Astrocyte (in vitro differentiated cells and primary cell): Measurements from ENCODE around the gene MYO3B. TPM values are rescaled to one million over a fixed set of nuclear protein-coding genes. Genes with fewer than 3 reads are reported as not detected.

Source experiments
- DNase-seq: peaks from one replicate; pipeline ENCODE4 v3.0.0-alpha.2; 2010; ENCODE audit warnings: low read depth
- FAIRE-seq: peaks from 2 replicates; lab custom pipeline; 2011; peaks lifted over from hg19 to GRCh38; lab: Jason Lieb, UNC
- H2AFZ ChIP-seq: 2 replicates; pipeline ENCODE4 v1.6.0; 2012; ENCODE audit warnings: low read depth, low read length, inconsistent platforms
- H3K27ac ChIP-seq: 2 replicates; pipeline ENCODE4 v1.5.1; 2011; ENCODE audit warnings: low read depth, low read length, inconsistent platforms
- H3K27me3 ChIP-seq: 2 replicates; pipeline ENCODE4 v1.6.0; 2011; ENCODE audit warnings: low read length, inconsistent platforms; ENCODE audit not compliant: insufficient read depth
- H3K36me3 ChIP-seq: 2 replicates; pipeline ENCODE4 v1.5.1; 2011; ENCODE audit warnings: low read length, inconsistent platforms; ENCODE audit not compliant: insufficient read depth
- H3K4me1 ChIP-seq: 2 replicates; pipeline ENCODE4 v1.5.1; 2011; ENCODE audit warnings: low read length, inconsistent platforms; ENCODE audit not compliant: insufficient read depth
- H3K4me2 ChIP-seq: 2 replicates; pipeline ENCODE4 v1.6.0; 2012; ENCODE audit warnings: low read length, inconsistent platforms
- H3K4me3 ChIP-seq: 2 replicates; pipeline ENCODE4 v1.5.1; 2011; ENCODE audit warnings: low read depth, mild to moderate bottlenecking, low read length, inconsistent platforms; ENCODE audit not compliant: insufficient read depth
- H3K79me2 ChIP-seq: 2 replicates; pipeline ENCODE4 v1.6.0; 2012; ENCODE audit warnings: mild to moderate bottlenecking, low read length, inconsistent platforms; ENCODE audit not compliant: insufficient read depth
- H3K9ac ChIP-seq: 2 replicates; pipeline ENCODE4 v1.6.0; 2012; ENCODE audit warnings: mild to moderate bottlenecking, low read length, inconsistent platforms
- H3K9me3 ChIP-seq: 2 replicates; pipeline ENCODE4 v1.5.1; 2012; ENCODE audit warnings: low read depth, mild to moderate bottlenecking, low read length, inconsistent platforms; ENCODE audit not compliant: insufficient read depth
- H4K20me1 ChIP-seq: 2 replicates; pipeline ENCODE4 v1.6.0; 2012; ENCODE audit warnings: low read length, inconsistent platforms; ENCODE audit not compliant: insufficient read depth
- H3K27ac Mint-ChIP-seq: one replicate; pipeline ENCODE4 v1.8.0; 2021; ENCODE audit warnings: mild to moderate bottlenecking, mixed read lengths; ENCODE audit not compliant: unreplicated experiment
- H3K27me3 Mint-ChIP-seq: one replicate; pipeline ENCODE4 v1.8.0; 2021; ENCODE audit warnings: low read depth, mixed read lengths; ENCODE audit not compliant: unreplicated experiment
- H3K36me3 Mint-ChIP-seq: one replicate; pipeline ENCODE4 v1.8.0; 2021; ENCODE audit warnings: low read depth, mixed read lengths; ENCODE audit not compliant: unreplicated experiment
- H3K4me1 Mint-ChIP-seq: one replicate; pipeline ENCODE4 v1.8.0; 2021; ENCODE audit warnings: low read depth, mixed read lengths; ENCODE audit not compliant: unreplicated experiment
- H3K4me3 Mint-ChIP-seq: one replicate; pipeline ENCODE4 v1.8.0; 2021; ENCODE audit warnings: mild to moderate bottlenecking, moderate library complexity, mixed read lengths; ENCODE audit not compliant: unreplicated experiment
- H3K9me3 Mint-ChIP-seq: one replicate; pipeline ENCODE4 v1.8.0; 2021; ENCODE audit warnings: mild to moderate bottlenecking, mixed read lengths; ENCODE audit not compliant: unreplicated experiment
- EZH2 ChIP-seq: IDR thresholded peaks from 2 replicates; pipeline ENCODE4 v1.6.1; 2012; ENCODE audit warnings: mild to moderate bottlenecking, low read length, inconsistent platforms; ENCODE audit not compliant: insufficient read depth
- total RNA-seq: library from RNA; stranded (reverse); gene quantifications from 2 replicates; pipeline ENCODE4 v1.2.1, GENCODE V29; 2021
- TF ChIP-seq, protein P1 (sequence below): IDR thresholded peaks from 2 replicates; pipeline ENCODE4 v1.5.1; 2011; ENCODE audit warnings: low read depth, mild to moderate bottlenecking, inconsistent platforms, low read length, moderate library complexity; ENCODE audit not compliant: insufficient read depth

Gene MYO3B
- total RNA-seq, 1 donor from 2014 or later, result not detected

DNA sequence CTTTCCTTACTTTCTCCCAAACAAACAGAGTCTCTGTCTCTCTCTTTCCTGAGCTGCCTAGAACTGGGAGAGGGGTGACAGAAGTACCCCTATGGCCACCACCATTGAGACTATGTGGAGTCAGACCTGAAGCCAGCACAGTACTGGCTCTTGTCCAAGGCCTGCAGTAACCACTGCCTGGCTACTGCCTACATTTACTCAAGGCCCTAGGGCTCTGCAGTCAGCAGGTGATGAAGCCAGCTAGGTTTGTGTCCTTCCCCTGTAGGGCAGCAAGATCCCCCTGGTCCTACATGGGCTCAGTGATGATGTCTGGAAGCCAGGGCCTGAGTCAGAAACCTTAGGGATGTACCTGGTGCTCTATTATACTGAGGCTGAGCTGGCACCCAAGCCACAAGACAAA, 12.2 kb downstream of the MYO3B start:
- Histone ChIP-seq H3K36me3 (no peaks in the 10 kb centered on the region), H3K27me3 (no peaks in the 10 kb centered on the region), H3K9ac (no peak overlapping the region), H3K4me2 (no peak overlapping the region), H3K79me2 (no peaks in the 10 kb centered on the region), H3K4me3 (no peak overlapping the region), H4K20me1 (no peaks in the 10 kb centered on the region), H3K27ac (no peak overlapping the region), H3K4me1 (no peaks in the 10 kb centered on the region), H2AFZ (no peak overlapping the region), H3K9me3 (no peaks in the 10 kb centered on the region)
- Mint-ChIP-seq H3K27me3 (peaks cover 1% of the 10 kb centered on the region), H3K4me3 (no peak overlapping the region), H3K9me3 (peaks cover 15% of the 10 kb centered on the region), H3K36me3 (no peaks in the 10 kb centered on the region), H3K27ac (peak overlapping the region; percentile 62), H3K4me1 (no peaks in the 10 kb centered on the region)
- DNase-seq (no peak), FAIRE-seq (no peak)
- TF ChIP-seq EZH2, result no peak
- TF ChIP-seq, protein P1, sequence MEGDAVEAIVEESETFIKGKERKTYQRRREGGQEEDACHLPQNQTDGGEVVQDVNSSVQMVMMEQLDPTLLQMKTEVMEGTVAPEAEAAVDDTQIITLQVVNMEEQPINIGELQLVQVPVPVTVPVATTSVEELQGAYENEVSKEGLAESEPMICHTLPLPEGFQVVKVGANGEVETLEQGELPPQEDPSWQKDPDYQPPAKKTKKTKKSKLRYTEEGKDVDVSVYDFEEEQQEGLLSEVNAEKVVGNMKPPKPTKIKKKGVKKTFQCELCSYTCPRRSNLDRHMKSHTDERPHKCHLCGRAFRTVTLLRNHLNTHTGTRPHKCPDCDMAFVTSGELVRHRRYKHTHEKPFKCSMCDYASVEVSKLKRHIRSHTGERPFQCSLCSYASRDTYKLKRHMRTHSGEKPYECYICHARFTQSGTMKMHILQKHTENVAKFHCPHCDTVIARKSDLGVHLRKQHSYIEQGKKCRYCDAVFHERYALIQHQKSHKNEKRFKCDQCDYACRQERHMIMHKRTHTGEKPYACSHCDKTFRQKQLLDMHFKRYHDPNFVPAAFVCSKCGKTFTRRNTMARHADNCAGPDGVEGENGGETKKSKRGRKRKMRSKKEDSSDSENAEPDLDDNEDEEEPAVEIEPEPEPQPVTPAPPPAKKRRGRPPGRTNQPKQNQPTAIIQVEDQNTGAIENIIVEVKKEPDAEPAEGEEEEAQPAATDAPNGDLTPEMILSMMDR, result no peak

DNA sequence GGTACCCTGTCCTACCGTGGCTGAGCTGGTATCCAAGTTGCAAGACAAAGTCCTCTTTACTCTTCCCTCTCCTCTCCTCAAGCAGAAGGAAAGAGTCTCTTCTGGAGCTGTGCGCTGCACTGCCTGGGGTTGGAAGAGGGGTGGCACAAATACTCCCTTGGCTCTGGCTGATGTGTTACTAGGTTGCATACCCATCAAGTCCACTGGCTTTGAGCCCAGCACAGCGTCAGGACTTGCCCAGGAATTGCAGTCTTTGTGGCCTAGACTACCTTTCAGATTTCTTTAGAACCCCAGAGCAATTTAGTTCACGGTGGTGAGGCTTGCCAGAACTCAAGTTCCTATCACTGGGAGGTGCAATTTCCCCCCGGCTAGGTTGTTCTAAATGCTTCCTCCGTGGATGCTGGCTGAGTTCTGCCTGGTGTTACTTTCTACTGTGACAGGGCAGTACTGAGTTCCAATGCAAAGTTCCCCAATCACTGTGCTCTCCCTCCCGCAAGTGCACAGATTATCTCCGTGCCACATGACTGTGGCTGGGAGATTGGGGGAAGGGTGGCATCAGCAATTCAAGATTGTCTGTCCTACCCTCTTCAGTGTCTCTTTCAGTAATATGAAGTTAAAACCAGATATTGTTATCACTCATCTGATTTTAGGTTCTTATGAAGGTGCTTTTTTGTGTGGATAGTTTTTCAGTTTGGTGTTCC, 13.4 kb downstream of the MYO3B start:
- Mint-ChIP-seq H3K9me3 (peaks cover 10% of the 10 kb centered on the region), H3K36me3 (no peaks in the 10 kb centered on the region), H3K4me3 (no peak overlapping the region), H3K4me1 (no peaks in the 10 kb centered on the region), H3K27me3 (peaks cover 5% of the 10 kb centered on the region), H3K27ac (no peak overlapping the region)
- Histone ChIP-seq H3K27ac (no peak overlapping the region), H3K79me2 (no peaks in the 10 kb centered on the region), H3K9ac (no peak overlapping the region), H4K20me1 (no peaks in the 10 kb centered on the region), H3K4me1 (no peaks in the 10 kb centered on the region), H3K9me3 (no peaks in the 10 kb centered on the region), H3K4me3 (no peak overlapping the region), H2AFZ (no peak overlapping the region), H3K4me2 (no peak overlapping the region), H3K27me3 (no peaks in the 10 kb centered on the region), H3K36me3 (no peaks in the 10 kb centered on the region)
- TF ChIP-seq EZH2, result no peak
- TF ChIP-seq, protein P1, result no peak
- no peak for DNase-seq
- FAIRE-seq, result no peak

- H3K9me3 ChIP-seq, result no peaks in the 10 kb centered on the region
- no peak overlapping the region for H3K9ac ChIP-seq
- Mint-ChIP-seq H3K36me3 (no peaks in the 10 kb centered on the region), H3K4me3 (no peak overlapping the region), H3K9me3 (peaks cover 4% of the 10 kb centered on the region), H3K4me1 (no peaks in the 10 kb centered on the region), H3K27me3 (peaks cover 11% of the 10 kb centered on the region), H3K27ac (no peak overlapping the region)
- no peak overlapping the region for H2AFZ ChIP-seq
- no peaks in the 10 kb centered on the region for H3K4me1 ChIP-seq
- no peak overlapping the region for H3K27ac ChIP-seq
- H3K27me3 ChIP-seq, result no peaks in the 10 kb centered on the region
- H3K4me2 ChIP-seq, result no peak overlapping the region
- no peak overlapping the region for H3K4me3 ChIP-seq
- no peaks in the 10 kb centered on the region for H3K79me2 ChIP-seq
- no peak for FAIRE-seq
- TF ChIP-seq EZH2, result no peak
- TF ChIP-seq, protein P1, result no peak
- no peaks in the 10 kb centered on the region for H4K20me1 ChIP-seq
- H3K36me3 ChIP-seq, result no peaks in the 10 kb centered on the region
- DNase-seq, result no peak
Measured at GRCh38 chr2:170196963-170197362, 19.0 kb downstream of the MYO3B start.
